ENCODE results near the gene SCNN1G. TPM values are rescaled to one million over a fixed set of nuclear protein-coding genes. Genes with fewer than 3 reads are reported as not detected.

The SCNN1G gene
- total RNA-seq, 1 experiment from 2014 or later, result not detected

DNA sequence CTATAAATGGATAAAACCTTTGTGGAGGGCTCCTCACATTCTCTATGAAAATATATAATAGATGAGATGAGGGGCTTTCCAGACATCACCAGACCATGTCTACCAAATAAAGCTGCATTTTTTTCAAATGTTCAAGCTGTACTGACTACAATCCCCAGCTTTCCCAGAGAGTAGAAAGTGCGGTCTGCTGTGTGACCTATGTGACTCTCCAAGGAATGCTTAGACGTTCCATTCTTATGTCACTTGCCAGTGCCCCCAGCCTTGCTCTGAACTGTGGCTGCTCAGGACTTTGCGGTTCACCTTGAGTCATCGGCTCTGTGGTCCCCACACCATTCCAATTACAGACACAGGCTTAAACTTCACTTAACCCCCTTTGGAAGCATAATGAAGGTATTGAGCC is 71.8 kb downstream of the SCNN1G start:
- Histone ChIP-seq H3K4me3 (replicated peaks in 1 of 2; ENCODE audit: low read depth in 1 of 2, low read length in 2 of 2) (no peak overlapping the region), H3K27me3 (ENCODE audit: insufficient read depth, low read length) (peaks cover 6% of the 10 kb centered on the region; the same call in 1 of the 2 replicates), H4K20me1 (ENCODE audit: insufficient read depth) (no peaks in the 10 kb centered on the region), H3K9me3 (ENCODE audit: control insufficient read depth in 1 of 2, insufficient read depth in 1 of 2, low read depth in 1 of 2, low read length in 2 of 2) (no peaks in the 10 kb centered on the region), H3K9me2 (ENCODE audit: insufficient read depth) (no peaks in the 10 kb centered on the region), H3K79me2 (ENCODE audit: insufficient read depth, low read length) (no peaks in the 10 kb centered on the region), H3K4me1 (ENCODE audit: control insufficient read depth in 1 of 2, insufficient read depth in 2 of 2, low read length in 2 of 2) (no peaks in the 10 kb centered on the region), H3K36me3 (ENCODE audit: control insufficient read depth in 1 of 2, insufficient read depth in 2 of 2, low read length in 2 of 2) (no peaks in the 10 kb centered on the region; a peak in 1 of 4 replicates), H3K27ac (ENCODE audit: low read depth, low read length) (no peak overlapping the region), H2AFZ (ENCODE audit: low read depth, low read length, poor library complexity, severe bottlenecking) (no peak overlapping the region), H3K9ac (ENCODE audit: low read length) (no peak overlapping the region), H3K4me2 (ENCODE audit: low read length) (no peak overlapping the region)
- CTCF ChIA-PET, result no interaction called here
- intact Hi-C loops (cut with micrococcal nuclease), result no loop called here
- RAD21 ChIA-PET (ENCODE audit: low non-redundant PET in 1 of 2, low total read pairs in 2 of 2, uncharacterized antibody in 2 of 2, unreplicated experiment in 2 of 2), result no interaction called here
- POLR2A ChIA-PET, result no interaction called here
- TF ChIP-seq FOSL1 (IDR thresholded peaks at IDR 0.05; ENCODE audit: low read depth) (no peak), ELF1 (IDR thresholded peaks at IDR 0.05; ENCODE audit: borderline replicate concordance, low read depth) (no peak), EGR1 (IDR thresholded peaks at IDR 0.05; ENCODE audit: low read depth) (no peak), SIN3A (IDR thresholded peaks at IDR 0.05; ENCODE audit: low read depth) (no peak), EZH2phosphoT487 (IDR thresholded peaks at IDR 0.05; ENCODE audit: borderline replicate concordance) (no peak), POLR2AphosphoS5 (IDR thresholded peaks at IDR 0.05; ENCODE audit: low read depth, low read length) (no peak), SP1 (IDR thresholded peaks at IDR 0.05; ENCODE audit: low read depth) (no peak), ZNF274 (IDR thresholded peaks at IDR 0.05; ENCODE audit: low read depth, low read length) (no peak), EZH2 (IDR thresholded peaks at IDR 0.05) (no peak), ZFX (IDR thresholded peaks at IDR 0.05) (no peak), RAD21 (IDR thresholded peaks at IDR 0.05; ENCODE audit: low read depth) (no peak), YY1 (IDR thresholded peaks at IDR 0.05; ENCODE audit: extremely low read depth, insufficient replicate concordance, low read depth, low read length) (no peak), SRF (IDR thresholded peaks at IDR 0.05; ENCODE audit: low read depth) (no peak), POLR2A (IDR thresholded peaks at IDR 0.05; ENCODE audit: borderline replicate concordance, extremely low read depth, insufficient read depth, insufficient read length) (no peak)
- TF ChIP-seq, protein P1, sequence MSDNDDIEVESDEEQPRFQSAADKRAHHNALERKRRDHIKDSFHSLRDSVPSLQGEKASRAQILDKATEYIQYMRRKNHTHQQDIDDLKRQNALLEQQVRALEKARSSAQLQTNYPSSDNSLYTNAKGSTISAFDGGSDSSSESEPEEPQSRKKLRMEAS (IDR thresholded peaks at IDR 0.05), result no peak
- TF ChIP-seq, protein P2, sequence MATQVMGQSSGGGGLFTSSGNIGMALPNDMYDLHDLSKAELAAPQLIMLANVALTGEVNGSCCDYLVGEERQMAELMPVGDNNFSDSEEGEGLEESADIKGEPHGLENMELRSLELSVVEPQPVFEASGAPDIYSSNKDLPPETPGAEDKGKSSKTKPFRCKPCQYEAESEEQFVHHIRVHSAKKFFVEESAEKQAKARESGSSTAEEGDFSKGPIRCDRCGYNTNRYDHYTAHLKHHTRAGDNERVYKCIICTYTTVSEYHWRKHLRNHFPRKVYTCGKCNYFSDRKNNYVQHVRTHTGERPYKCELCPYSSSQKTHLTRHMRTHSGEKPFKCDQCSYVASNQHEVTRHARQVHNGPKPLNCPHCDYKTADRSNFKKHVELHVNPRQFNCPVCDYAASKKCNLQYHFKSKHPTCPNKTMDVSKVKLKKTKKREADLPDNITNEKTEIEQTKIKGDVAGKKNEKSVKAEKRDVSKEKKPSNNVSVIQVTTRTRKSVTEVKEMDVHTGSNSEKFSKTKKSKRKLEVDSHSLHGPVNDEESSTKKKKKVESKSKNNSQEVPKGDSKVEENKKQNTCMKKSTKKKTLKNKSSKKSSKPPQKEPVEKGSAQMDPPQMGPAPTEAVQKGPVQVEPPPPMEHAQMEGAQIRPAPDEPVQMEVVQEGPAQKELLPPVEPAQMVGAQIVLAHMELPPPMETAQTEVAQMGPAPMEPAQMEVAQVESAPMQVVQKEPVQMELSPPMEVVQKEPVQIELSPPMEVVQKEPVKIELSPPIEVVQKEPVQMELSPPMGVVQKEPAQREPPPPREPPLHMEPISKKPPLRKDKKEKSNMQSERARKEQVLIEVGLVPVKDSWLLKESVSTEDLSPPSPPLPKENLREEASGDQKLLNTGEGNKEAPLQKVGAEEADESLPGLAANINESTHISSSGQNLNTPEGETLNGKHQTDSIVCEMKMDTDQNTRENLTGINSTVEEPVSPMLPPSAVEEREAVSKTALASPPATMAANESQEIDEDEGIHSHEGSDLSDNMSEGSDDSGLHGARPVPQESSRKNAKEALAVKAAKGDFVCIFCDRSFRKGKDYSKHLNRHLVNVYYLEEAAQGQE (IDR thresholded peaks at IDR 0.05; ENCODE audit: low read depth), result no peak
- TF ChIP-seq, protein P3, sequence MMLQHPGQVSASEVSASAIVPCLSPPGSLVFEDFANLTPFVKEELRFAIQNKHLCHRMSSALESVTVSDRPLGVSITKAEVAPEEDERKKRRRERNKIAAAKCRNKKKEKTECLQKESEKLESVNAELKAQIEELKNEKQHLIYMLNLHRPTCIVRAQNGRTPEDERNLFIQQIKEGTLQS (IDR thresholded peaks at IDR 0.05), result no peak
- TF ChIP-seq, protein P4, sequence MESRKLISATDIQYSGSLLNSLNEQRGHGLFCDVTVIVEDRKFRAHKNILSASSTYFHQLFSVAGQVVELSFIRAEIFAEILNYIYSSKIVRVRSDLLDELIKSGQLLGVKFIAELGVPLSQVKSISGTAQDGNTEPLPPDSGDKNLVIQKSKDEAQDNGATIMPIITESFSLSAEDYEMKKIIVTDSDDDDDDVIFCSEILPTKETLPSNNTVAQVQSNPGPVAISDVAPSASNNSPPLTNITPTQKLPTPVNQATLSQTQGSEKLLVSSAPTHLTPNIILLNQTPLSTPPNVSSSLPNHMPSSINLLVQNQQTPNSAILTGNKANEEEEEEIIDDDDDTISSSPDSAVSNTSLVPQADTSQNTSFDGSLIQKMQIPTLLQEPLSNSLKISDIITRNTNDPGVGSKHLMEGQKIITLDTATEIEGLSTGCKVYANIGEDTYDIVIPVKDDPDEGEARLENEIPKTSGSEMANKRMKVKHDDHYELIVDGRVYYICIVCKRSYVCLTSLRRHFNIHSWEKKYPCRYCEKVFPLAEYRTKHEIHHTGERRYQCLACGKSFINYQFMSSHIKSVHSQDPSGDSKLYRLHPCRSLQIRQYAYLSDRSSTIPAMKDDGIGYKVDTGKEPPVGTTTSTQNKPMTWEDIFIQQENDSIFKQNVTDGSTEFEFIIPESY (IDR thresholded peaks at IDR 0.05; ENCODE audit: extremely low read depth, insufficient replicate concordance, low read length), result no peak
- BruUV-seq (replicated peaks), result no TSS peak
- ATAC-seq (peak; percentile 49; the same call in 1 of the 2 replicates), DNase-seq (ENCODE audit: low read depth, low spot score) (no peak)

All from HCT116 (cell line).